Fibroblast of mammary gland (primary cell): ENCODE measurements around the gene SUZ12.

Experiments used
- DNase-seq: peaks from one replicate; pipeline ENCODE4 v3.0.0-alpha.2; 2010; ENCODE audit warnings: low read depth
- H3K4me3 ChIP-seq: 2 replicates; pipeline ENCODE4 v1.5.1; 2011; ENCODE audit warnings: low read depth, mild to moderate bottlenecking, low read length, moderate library complexity; ENCODE audit not compliant: control insufficient read depth
- CTCF ChIP-seq: conservative IDR thresholded peaks from 2 replicates; pipeline ENCODE4 v1.5.1; 2011; ENCODE audit warnings: low read depth, low read length, inconsistent platforms; ENCODE audit not compliant: control insufficient read depth, insufficient read depth

Gene SUZ12

GRCh38 chr17:31997005-31997404, 60.2 kb downstream of the SUZ12 start:
- TF ChIP-seq CTCF: no peak
- DNase-seq: no peak
- no peak overlapping the region for H3K4me3 ChIP-seq

- peak within 1 kb of the TSS; percentile 87 for H3K4me3 ChIP-seq
- TF ChIP-seq CTCF: no peak
- peak; percentile 59 for DNase-seq
Observed at GRCh38 chr17:32006957-32007462, 70.2 kb downstream of the SUZ12 start, which contains the start of gene LRRC37B. Gene LRRC37B, plus strand, starts transcription at chr17:32007383. Its CDS starts 14,010 bp downstream, at chr17:32021393.

GRCh38 chr17:32007463-32008298, 70.9 kb downstream of the SUZ12 start:
- peak; percentile 23 for DNase-seq
- H3K4me3 ChIP-seq: peak overlapping the region; percentile 87
- TF ChIP-seq CTCF: no peak

- DNase-seq: no peak
- no peak overlapping the region for H3K4me3 ChIP-seq
Observed at GRCh38 chr17:32009262-32009542, 72.4 kb downstream of the SUZ12 start.

GRCh38 chr17:32010114-32010513, 73.3 kb downstream of the SUZ12 start:
- no peak for TF ChIP-seq CTCF
- no peak for DNase-seq
- H3K4me3 ChIP-seq: no peak overlapping the region

More at GRCh38 chr17:32009262-32009542, 72.4 kb downstream of the SUZ12 start:
- no peak for TF ChIP-seq CTCF

- peak; percentile 16 for DNase-seq
- no peak for TF ChIP-seq CTCF
- H3K4me3 ChIP-seq: no peak overlapping the region
Observed at GRCh38 chr17:32015245-32016013, 78.6 kb downstream of the SUZ12 start.
